Mammary epithelial cell (primary cell): ENCODE data around the gene TOP3B.

Experiments
- EZH2 ChIP-seq: IDR thresholded peaks from 2 replicates; pipeline ENCODE4 v1.6.1; 2012; ENCODE audit warnings: low read length, inconsistent platforms, borderline replicate concordance
- TF ChIP-seq, protein P1 (sequence below), 2 donors: IDR thresholded peaks in 1 of 2; conservative IDR thresholded peaks in 1 of 2; 2 replicates each; pipeline ENCODE4 v1.5.1; 2011 to 2012; ENCODE audit warnings: inconsistent platforms in 2 of 2, low read length in 2 of 2, mild to moderate bottlenecking in 2 of 2, control low read depth in 1 of 2, low read depth in 1 of 2; ENCODE audit not compliant: insufficient read depth in 1 of 2; ENCODE audit errors: extremely low read depth in 1 of 2

- TF ChIP-seq, protein P1, sequence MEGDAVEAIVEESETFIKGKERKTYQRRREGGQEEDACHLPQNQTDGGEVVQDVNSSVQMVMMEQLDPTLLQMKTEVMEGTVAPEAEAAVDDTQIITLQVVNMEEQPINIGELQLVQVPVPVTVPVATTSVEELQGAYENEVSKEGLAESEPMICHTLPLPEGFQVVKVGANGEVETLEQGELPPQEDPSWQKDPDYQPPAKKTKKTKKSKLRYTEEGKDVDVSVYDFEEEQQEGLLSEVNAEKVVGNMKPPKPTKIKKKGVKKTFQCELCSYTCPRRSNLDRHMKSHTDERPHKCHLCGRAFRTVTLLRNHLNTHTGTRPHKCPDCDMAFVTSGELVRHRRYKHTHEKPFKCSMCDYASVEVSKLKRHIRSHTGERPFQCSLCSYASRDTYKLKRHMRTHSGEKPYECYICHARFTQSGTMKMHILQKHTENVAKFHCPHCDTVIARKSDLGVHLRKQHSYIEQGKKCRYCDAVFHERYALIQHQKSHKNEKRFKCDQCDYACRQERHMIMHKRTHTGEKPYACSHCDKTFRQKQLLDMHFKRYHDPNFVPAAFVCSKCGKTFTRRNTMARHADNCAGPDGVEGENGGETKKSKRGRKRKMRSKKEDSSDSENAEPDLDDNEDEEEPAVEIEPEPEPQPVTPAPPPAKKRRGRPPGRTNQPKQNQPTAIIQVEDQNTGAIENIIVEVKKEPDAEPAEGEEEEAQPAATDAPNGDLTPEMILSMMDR (conservative IDR thresholded peaks at IDR 0.05 in 1 of 2, IDR thresholded peaks at IDR 0.05 in 1 of 2; ENCODE audit: extremely low read depth in 1 of 2, insufficient read depth in 1 of 2, low read depth in 1 of 2, low read length in 2 of 2): no peak
- TF ChIP-seq EZH2: no peak
Observed at GRCh38 chr22:21974058-21974649, 8.4 kb downstream of the TOP3B start.
